ENCODE measurements around the gene ARSI.

The ARSI gene

GRCh38 chr5:150283904-150284303 lies 18.8 kb downstream of the ARSI start:
- no peak for DNase-seq (ENCODE audit: low read depth)
- H3K4me3 ChIP-seq (ENCODE audit: low read length), result no peak overlapping the region
- TF ChIP-seq CTCF (IDR thresholded peaks at IDR 0.05; ENCODE audit: insufficient read depth, low read depth, low read length, missing control alignments), result no peak

GRCh38 chr5:150281987-150282386 lies 20.7 kb downstream of the ARSI start:
- TF ChIP-seq CTCF (IDR thresholded peaks at IDR 0.05; ENCODE audit: insufficient read depth, low read depth, low read length, missing control alignments), result no peak
- H3K4me3 ChIP-seq (ENCODE audit: low read length), result no peak overlapping the region
- DNase-seq (ENCODE audit: low read depth), result no peak

- H3K4me3 ChIP-seq (ENCODE audit: low read length), result no peak overlapping the region
- no peak for DNase-seq (ENCODE audit: low read depth)
- TF ChIP-seq CTCF (IDR thresholded peaks at IDR 0.05; ENCODE audit: insufficient read depth, low read depth, low read length, missing control alignments), result no peak
Observed at GRCh38 chr5:150279330-150280020, 23.2 kb downstream of the ARSI start.

- no peak overlapping the region for H3K4me3 ChIP-seq (ENCODE audit: low read length)
- peak; percentile 65 for DNase-seq (ENCODE audit: low read depth)
- no peak for TF ChIP-seq CTCF (IDR thresholded peaks at IDR 0.05; ENCODE audit: insufficient read depth, low read depth, low read length, missing control alignments)
Observed at GRCh38 chr5:150278916-150279315, 23.8 kb downstream of the ARSI start.

GRCh38 chr5:150278046-150278730 lies 24.5 kb downstream of the ARSI start:
- TF ChIP-seq CTCF (IDR thresholded peaks at IDR 0.05; ENCODE audit: insufficient read depth, low read depth, low read length, missing control alignments), result no peak
- peak; percentile 53 for DNase-seq (ENCODE audit: low read depth)
- H3K4me3 ChIP-seq (ENCODE audit: low read length), result no peak overlapping the region

- no peak for TF ChIP-seq CTCF (IDR thresholded peaks at IDR 0.05; ENCODE audit: insufficient read depth, low read depth, low read length, missing control alignments)
- no peak for DNase-seq (ENCODE audit: low read depth)
- no peak overlapping the region for H3K4me3 ChIP-seq (ENCODE audit: low read length)
Observed at GRCh38 chr5:150277043-150277442, 25.7 kb downstream of the ARSI start.
